Activated CD4-positive, alpha-beta T cell treated with anti-CD3 and anti-CD28 coated beads, Interleukin-2, amount 50 U/mL, for 1 hour (primary cell): ENCODE data around the gene C2CD4D.
"Not testable (repeated sequence)": the region's sequence is repeated elsewhere in the genome, so short reads cannot be mapped to it uniquely, and the experiment has no call there.

Experiments
- DNase-seq: peaks from one replicate; pipeline ENCODE4 v3.0.0-alpha.2; 2020

Gene C2CD4D

GRCh38 chr1:151858030-151858746, 18.6 kb upstream of the C2CD4D start:
- no peak for DNase-seq

- no peak for DNase-seq
Observed at GRCh38 chr1:151855933-151856332, 16.3 kb upstream of the C2CD4D start.

- not testable (repeated sequence) for DNase-seq
Observed at GRCh38 chr1:151855516-151855915, 15.9 kb upstream of the C2CD4D start.

- no peak for DNase-seq
Observed at GRCh38 chr1:151854658-151855057, 15.0 kb upstream of the C2CD4D start.

- DNase-seq = no peak
Observed at GRCh38 chr1:151853411-151853943, 13.9 kb upstream of the C2CD4D start, which contains the start of gene THEM5. TSS of gene THEM5 (minus strand) at chr1:151853712. CDS start at chr1:151853565, 147 bp downstream.

GRCh38 chr1:151852733-151853132, 13.1 kb upstream of the C2CD4D start:
- DNase-seq = no peak

- no peak for DNase-seq
Observed at GRCh38 chr1:151851886-151852285, 12.3 kb upstream of the C2CD4D start.

- DNase-seq = no peak
Observed at GRCh38 chr1:151849871-151850270, 10.3 kb upstream of the C2CD4D start.

GRCh38 chr1:151849126-151849525, 9.5 kb upstream of the C2CD4D start:
- no peak for DNase-seq

GRCh38 chr1:151847867-151848596, 8.4 kb upstream of the C2CD4D start:
- DNase-seq = no peak

- DNase-seq = no peak
Observed at GRCh38 chr1:151846686-151847237, 7.1 kb upstream of the C2CD4D start.

GRCh38 chr1:151846062-151846568, 6.5 kb upstream of the C2CD4D start:
- DNase-seq = no peak

- DNase-seq = no peak
Observed at GRCh38 chr1:151843398-151843797, 3.8 kb upstream of the C2CD4D start.

- no peak for DNase-seq
Observed at GRCh38 chr1:151841141-151841540, 1.5 kb upstream of the C2CD4D start.

GRCh38 chr1:151840421-151840820, 801 bp upstream of the C2CD4D start:
- DNase-seq = no peak

- DNase-seq = no peak
Observed at GRCh38 chr1:151839082-151839412, 573 bp downstream of the C2CD4D start.

GRCh38 chr1:151838222-151839081, 1.2 kb downstream of the C2CD4D start:
- DNase-seq = no peak

- DNase-seq = no peak
Observed at GRCh38 chr1:151837884-151838221, 1.8 kb downstream of the C2CD4D start.

GRCh38 chr1:151837197-151837596, 2.4 kb downstream of the C2CD4D start:
- no peak for DNase-seq

GRCh38 chr1:151835596-151835995, 4.0 kb downstream of the C2CD4D start:
- DNase-seq = no peak

GRCh38 chr1:151834239-151834638, 5.4 kb downstream of the C2CD4D start:
- DNase-seq = no peak

- DNase-seq = no peak
Observed at GRCh38 chr1:151833172-151833900, 6.3 kb downstream of the C2CD4D start.
